Skin epidermis (tissue), 12 donors: ENCODE results near the gene GPT2.
A peak's percentile ranks its signal among the peaks of the same experiment; 100 is the strongest.

Source experiments
- H3K27ac ChIP-seq, 21 experiments: fragments of 200-600 bp; sonication (generic) in 11 of 21; one replicate each; pipeline ENCODE4 v1.5.0; 2020; ENCODE audit warnings: mild to moderate bottlenecking in 3 of 21, inconsistent platforms in 2 of 21, moderate library complexity in 2 of 21
- H3K4me3 ChIP-seq, 7 experiments: fragments of 200-600 bp; sonication (generic) in 2 of 7; one replicate each; pipeline ENCODE4 v1.5.0; 2020; ENCODE audit warnings: inconsistent platforms in 2 of 7, mild to moderate bottlenecking in 2 of 7, moderate library complexity in 1 of 7

Gene GPT2

DNA sequence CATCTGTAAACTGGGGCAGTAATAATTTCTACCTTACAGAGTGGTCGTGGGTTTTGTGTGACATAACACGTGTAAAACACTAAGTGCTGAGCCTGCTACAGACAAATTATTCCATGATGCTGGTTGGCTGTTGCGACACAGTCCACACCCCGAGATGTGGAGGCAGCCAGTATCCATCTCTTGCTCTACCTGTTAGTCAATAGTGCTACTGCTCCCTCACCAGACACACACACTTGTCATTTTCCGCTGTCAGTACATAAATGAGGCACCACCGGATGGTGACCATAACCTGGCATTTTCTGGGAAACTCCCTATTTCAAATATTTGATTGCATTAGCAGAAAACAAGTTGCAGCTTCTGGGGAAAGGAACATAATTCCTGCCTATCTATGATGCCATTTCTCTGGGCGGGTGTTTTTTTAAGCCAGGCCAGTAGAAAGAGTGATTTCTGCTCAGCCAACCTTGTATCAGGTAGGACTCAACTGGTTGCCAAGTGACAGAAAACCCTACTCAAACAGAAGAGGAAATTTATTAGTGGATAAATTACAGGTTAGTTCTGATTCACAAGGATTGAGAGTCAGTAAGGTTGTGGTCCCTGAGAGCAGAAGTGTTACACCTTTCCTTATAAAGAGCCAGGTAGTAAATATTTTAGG, 65.2 kb downstream of the GPT2 start:
- Histone ChIP-seq H3K4me3 (no peak overlapping the region), H3K27ac (no peak overlapping the region)

DNA sequence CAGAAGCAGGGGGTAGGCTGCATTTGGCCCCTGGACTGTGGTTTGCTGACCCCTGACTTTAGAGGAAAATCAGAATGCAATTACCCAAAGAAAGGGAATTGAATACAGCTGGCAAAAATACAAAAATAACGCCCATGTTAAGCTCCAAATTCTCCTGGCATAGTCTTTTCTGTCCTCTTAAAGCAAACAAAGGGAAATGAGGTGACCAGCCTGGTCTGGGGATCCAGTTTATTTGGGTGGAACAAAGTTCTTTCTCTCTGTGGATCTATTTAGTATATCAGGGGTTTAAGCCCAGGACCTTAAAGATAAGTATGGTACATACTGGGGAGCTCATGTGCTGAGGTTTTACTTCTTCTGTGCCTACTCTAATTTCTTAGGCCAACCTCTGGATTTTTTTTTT, 65.8 kb downstream of the GPT2 start:
- H3K27ac ChIP-seq, result no peak overlapping the region
- no peak overlapping the region for H3K4me3 ChIP-seq

DNA sequence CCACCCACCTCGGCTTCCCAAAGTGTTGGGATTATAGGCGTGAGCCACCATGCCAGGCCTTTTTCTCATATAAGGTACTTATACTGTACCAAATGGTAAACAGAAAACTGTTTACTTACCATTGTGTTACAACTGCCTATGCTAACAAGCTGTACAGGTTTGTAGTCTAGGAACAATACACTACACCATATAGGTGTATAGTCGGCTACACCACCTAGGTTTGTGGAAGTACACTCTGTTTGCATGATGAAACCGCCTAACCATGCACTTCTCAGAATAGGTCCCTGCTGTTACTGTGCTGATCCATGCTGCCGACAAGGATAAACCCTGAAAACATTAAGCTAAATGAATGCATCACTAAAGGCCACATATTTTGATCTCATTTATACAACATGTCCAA, 70.4 kb downstream of the GPT2 start:
- Histone ChIP-seq H3K4me3 (no peak overlapping the region), H3K27ac (no peak overlapping the region)

DNA sequence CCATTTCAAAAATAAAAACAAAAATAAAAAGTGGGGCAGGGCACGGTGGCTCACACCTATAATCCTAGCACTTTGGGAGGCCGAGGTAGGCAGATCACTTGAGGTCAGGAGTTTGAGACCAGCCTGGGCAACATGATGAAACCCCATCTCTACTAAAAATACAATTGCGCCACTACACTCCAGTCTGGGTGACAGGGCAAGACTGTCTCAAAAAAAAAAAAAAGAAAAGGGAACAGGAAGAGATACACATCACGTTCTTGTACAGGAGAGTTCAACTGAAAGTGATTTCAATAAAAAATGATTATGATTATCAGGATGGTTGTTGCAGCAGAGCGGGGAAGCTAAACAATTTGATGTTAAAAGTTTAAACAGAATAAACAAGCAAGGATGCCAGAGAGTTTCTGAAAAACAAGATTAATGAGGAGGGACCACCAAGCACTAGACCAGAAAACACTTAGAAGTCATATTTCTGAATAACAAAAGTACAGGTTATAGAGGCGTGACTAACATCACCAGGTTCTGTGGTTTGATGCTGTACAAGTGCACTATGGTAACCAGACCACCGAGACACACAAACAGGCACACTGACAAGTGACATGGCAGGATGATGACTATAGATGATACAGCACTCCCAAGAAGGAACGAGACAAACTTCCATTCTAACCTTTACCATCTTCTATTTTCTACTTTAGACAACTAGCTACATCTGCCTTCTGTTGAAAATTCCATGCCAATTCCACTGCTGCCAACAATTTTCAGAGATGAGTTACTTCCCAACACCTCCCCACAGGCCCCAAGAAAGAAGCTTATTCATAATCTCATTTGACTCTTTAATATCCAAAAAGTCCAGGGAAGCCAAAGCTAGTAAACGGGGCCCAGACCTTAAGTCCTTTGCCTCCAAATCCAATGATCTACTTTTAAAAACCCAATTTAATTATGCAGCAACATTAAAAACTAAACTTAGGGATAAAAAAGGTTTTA, 77.5 kb downstream of the GPT2 start:
- Histone ChIP-seq H3K4me3 (no peak overlapping the region), H3K27ac (peak overlapping the region in 3 of 21 experiments; percentile 27 to 43 (median 30))

DNA sequence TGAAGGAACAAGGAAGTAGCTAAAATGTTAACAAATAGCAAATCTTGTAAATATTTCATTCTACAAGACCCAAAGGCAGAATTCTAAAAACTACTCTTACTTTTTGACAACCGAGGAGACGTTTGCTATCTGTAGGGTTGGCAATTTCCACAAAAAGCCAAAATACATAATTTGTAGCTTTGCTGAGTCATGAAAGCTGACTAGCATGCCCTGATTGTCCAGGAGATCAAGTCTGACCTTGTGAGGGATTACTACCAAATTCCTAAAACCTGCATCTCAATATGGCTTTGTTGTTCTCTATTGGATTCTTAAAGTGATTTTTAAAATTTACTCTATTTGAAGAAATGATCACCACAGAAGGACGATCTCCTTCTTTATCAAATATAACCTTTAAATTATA, 78.5 kb downstream of the GPT2 start:
- no peak overlapping the region for H3K4me3 ChIP-seq
- H3K27ac ChIP-seq, result peak overlapping the region in 2 of 21 experiments; percentile 27 to 36

DNA sequence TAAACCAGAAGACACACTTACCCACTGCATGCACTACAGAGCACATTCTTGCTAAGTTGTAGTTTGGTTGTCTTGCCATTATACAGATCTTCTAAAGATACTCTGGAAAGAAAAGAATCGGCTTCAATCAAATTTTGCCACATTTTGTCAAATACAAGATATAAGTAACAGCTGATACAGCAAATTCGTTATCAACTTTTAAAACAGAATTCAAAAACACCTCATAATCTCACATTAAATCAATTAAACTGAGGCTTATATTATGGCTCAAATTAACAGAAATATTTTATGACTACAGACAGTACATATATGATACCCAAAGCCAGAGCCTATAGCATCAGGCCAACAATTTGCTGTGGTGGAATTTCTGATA, 83.9 kb downstream of the GPT2 start:
- Histone ChIP-seq H3K4me3 (no peak overlapping the region), H3K27ac (no peak overlapping the region)

DNA sequence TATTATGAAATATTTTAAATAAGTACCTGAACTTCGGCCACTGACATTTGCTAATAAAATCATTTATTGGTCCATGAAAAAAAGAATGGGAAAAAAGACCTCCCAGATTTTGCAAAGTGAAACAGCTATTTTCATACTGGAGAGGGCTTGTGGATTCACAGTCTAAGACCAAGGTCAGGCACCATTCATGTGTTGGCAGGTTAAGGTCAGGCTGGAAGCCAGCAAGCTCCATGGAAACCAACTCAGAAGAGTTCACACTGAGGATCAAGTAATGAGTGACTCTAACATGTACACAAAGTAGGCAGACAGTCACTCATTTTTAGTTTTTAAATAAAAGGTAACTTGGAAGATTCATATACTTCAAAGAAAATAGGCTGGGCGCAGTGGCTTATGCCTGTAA, 85.9 kb downstream of the GPT2 start:
- H3K27ac ChIP-seq, result no peak overlapping the region
- no peak overlapping the region for H3K4me3 ChIP-seq

DNA sequence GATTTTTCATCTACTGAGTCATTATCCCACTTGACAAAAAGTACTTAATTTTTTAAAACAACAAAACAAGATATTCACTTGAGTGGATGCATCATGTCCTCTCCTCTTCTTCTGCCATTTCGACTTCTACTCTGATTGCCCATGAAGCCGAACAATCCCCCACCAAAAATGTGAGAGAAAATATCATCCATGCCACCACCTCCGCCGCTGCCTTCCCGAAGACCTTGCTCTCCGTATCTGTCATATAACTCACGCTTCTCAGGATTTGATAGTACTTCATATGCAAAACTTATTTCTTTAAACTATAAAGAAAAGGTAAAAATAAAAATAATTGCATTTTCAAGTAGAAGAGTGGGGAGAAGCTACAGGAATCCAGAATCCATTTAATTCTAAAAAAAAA, 87.1 kb downstream of the GPT2 start:
- no peak overlapping the region for H3K27ac ChIP-seq
- no peak overlapping the region for H3K4me3 ChIP-seq

DNA sequence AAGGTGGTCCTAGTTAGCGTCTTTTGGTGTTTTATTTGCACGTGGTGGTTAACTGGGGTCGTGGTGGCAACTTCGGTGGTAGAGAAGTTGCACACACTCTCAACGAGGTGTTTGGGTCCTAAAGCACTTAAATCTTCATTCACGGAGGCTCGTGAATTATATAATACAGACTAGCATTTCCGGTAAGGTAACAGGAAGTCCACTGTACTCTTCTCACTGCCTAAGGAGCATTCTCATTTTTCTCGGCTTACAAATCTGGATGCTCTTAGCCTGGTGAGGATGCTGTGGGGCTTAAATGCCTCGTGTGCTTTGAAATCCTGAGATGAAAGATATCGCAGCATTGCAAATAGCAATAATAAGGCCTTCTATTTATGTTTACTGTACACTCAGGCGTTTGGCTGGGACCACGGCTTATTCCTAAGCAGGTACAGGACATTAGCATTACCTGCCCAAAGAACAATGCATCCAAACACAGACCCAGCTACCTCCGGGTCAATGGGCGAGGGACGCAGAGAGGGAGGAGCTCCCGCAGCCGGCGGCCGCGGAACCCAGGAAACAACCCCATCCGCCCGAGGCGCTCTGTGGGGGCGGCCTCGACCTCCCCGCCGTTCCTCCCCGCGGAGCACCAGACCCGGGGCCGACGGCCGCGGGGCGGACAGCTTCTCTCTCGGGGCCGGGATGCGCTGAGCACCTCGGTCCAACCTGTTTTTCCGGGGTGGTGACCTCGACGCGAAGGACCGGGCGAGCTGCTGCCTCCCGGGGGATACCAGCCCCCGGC, 88.5 kb downstream of the GPT2 start:
- H3K27ac ChIP-seq, result peak overlapping the region; percentile 91 to 99 (median 95)

DNA sequence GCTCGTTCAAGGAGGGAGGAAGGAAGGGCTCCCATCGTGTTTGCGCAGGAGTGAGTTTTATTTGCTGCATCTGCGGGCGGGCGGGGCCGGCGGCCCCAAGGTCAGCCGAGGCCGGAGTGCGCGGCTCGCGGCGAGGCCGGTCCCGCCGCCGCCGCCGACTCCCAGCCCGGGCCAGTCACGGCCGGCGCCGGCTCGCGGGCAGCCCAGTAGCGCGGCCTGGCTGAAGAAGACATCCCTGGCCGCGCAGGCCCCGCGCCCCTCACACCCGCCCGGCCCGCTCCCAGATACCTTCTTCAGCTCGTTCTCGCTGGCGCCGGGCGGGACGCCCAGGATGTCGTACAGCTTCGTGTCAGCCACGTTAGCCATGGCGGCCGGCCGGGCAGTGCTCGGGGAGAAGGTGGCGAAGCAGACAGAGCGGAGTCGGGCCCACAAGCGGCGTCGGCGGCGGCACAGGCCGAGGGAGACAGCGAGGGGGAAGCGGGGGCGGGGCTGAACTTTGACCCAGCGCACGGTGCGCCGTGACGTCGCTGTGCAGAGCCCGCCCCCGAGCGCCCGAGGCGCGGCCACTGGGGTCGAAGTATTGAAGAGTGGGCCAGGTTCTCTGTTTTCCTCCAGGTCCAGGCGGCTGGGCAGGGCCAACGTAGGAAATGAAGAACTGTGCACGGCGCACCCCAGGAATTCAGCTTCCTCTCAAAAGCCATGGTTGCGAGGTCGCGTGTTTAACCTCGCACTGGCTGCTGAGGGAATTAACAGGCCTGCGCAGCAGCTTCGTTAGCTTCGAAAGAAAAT, 89.2 kb downstream of the GPT2 start, which contains the start of gene DNAJA2:
Gene DNAJA2 (minus strand): TSS at position 468 of the 789 bp plus-strand sequence. CDS start 102 bp downstream, at position 366.
- Histone ChIP-seq H3K27ac (peak within 1 kb of the TSS; percentile 91 to 99 (median 95)), H3K4me3 (peak within 1 kb of the TSS; percentile 85 to 94 (median 91))

More for the DNA sequence above, 88.5 kb downstream of the GPT2 start:
- peak overlapping the region; percentile 85 to 94 (median 91) for H3K4me3 ChIP-seq

DNA sequence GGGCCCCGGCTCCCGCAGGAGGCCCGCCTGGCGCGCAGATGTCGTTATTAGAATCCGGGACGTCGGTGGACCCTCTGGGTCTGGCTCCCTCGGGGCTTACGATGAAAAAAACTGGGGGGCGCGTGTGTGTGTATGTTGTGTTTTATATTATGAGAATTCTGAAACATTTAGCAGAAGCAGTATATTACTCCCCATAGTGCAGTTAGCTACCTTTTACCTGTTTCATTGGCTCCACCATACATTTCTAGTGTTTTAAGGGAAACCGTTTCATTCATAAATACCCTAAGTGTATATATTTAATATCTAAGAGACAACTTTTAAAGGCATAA, 89.8 kb downstream of the GPT2 start:
- peak overlapping the region; percentile 54 to 99 (median 95) for H3K27ac ChIP-seq

DNA sequence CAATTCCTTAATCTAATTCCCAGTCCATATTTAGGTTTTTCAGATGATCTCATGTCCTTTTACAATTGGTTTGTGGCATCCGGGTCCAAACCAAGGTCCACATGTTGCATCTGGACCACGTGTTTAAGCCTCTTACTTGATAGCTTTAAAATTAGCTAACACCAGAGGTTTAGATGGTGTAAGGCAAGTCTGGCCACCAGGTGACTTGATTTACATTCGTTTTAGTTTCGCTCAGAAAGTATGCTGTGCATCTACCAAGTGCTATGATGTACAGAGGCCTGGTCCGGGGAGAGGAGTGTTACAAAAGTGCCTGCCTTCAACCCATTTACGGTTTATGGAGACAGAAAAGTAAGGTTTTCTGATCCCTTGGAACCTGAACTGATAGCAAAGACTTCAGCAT, 90.2 kb downstream of the GPT2 start:
- Histone ChIP-seq H3K27ac (peak overlapping the region in 20 of 21 experiments; percentile 92 to 99 (median 95)), H3K4me3 (peak overlapping the region; percentile 85 to 94 (median 91))

More for the DNA sequence above, 89.8 kb downstream of the GPT2 start:
- H3K4me3 ChIP-seq, result peak overlapping the region; percentile 85 to 94 (median 91)

DNA sequence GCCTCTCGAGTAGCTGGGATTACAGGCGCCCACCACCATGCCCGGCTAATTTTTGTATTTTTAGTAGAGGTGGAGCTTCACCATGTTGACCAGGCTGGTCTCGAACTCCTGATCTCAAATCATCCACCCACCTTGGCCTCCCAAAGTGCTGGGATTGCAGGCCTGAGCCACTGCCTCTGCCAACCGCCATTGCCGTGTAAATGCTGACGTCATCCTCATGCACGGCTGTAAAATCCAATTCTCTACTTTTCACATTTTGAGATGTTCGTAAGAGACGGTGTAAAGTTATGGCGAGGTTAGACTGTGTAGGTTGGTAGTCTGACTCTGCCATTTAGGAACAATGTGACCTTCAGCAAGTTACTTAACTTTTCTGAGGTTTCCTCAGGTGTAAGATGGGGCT, 91.0 kb downstream of the GPT2 start:
- H3K4me3 ChIP-seq, result no peak overlapping the region
- no peak overlapping the region for H3K27ac ChIP-seq

DNA sequence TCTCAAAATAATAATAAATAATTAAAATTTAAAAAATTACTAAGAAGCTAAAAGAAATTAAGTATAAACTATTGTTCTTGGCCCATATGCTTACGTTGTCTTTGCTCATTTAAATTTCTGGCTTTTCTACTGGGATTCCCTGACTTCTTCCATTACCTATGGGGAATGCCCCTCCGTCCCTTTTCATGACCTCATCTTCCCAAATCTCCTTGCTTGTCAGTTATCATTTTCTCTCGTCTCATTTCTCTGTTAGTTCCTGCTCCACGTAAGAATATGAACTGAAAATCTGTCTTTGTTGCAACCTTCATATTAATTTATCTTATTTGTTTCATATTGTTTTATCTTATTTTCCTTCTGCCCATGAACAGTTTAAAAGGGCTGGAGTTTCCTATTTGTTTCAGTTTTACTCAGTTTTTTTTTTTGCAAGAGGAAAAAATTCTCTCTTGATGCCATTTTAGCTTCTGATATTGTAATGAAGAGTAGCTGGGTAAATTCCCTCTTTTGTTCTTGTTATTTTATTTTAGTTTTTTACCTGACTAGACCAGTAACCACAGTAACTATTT, 91.8 kb downstream of the GPT2 start:
- peak overlapping the region in 2 of 21 experiments; percentile 10 to 13 for H3K27ac ChIP-seq
- no peak overlapping the region for H3K4me3 ChIP-seq

DNA sequence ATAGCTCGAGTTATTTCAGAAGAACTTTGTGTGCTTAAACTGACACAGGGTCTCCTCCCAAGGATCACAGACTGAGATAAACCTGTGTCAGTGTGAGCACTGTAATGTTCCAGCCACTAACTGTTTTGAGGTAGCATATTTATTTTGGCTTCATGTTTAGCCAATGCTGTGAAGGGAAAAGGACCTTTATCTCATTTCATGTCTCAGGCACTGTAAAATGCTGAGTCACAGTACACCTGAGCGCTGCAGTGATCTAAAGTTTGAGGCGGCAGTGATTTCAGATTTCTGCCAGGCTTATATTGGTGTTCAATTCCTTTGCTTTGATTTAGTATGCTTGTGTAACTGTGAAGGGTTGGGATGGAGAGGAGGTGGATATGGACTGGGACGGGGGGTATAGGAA, 92.4 kb downstream of the GPT2 start:
- Histone ChIP-seq H3K4me3 (no peak overlapping the region), H3K27ac (peak overlapping the region in 1 of 21 experiments; percentile 10)
